ENCODE data around the gene EBF3. TPM values are rescaled to one million over a fixed set of nuclear protein-coding genes. Genes with fewer than 3 reads are reported as not detected.
A peak's percentile ranks its signal among the peaks of the same experiment; 100 is the strongest.

Gene EBF3
- total and polyA plus RNA-seq, 11 donors: 3.6 to 8.8 (median 5.4) TPM

DNA sequence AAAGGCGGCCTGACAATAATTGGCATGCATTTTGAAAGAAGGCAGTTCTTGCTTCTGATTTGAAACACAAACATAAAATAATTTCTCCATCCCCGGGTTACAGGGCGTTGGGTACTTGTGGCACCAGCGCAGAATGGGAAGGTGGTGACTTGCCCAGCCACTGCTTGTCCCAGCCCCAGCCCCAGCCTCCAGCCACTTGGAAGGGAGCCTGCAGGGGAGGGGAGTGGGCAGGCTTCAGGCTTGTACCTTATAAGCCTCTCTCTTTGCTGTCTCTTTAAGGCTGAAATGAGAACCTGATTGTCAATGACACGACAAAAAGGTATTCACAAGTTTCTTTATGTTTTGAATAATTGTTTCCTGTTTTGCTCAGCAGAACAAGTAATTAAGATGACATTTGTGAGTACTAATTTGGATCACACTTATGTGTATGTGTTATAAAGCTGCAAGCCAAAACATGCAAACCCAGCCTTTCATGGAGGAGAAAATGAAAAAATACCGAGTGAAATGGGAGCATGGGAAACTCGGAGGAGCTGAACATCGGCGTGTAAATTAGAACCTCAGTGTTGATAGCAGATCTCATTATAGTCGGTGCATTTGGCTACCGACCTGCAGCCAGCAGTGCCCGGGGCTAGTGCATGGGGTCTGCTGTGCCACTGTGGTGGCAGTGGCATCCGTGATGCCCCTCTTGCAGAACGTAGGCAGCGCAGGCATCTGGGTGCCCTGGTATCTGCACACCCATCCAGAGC lies 129.9 kb downstream of the EBF3 start:
- Histone ChIP-seq H3K9me3 (no peaks in the 10 kb centered on the region), H3K4me3 (no peak overlapping the region), H3K36me3 (peaks cover 0 to 41% (median 17%) of the 10 kb centered on the region in 9 donors), H3K27me3 (no peaks in the 10 kb centered on the region), H3K27ac (no peak overlapping the region), H3K4me1 (no peaks in the 10 kb centered on the region)
- no peak for DNase-seq
- intact Hi-C loops (cut with DNase I): loop anchor here in 1 of 10 donors (5.0 kb wide), 1 partner anchor 487 kb away; no protein-coding TSS in a partner anchor
- peak in 1 of 4 donors; percentile 21 for ATAC-seq
- TF ChIP-seq, protein P1, sequence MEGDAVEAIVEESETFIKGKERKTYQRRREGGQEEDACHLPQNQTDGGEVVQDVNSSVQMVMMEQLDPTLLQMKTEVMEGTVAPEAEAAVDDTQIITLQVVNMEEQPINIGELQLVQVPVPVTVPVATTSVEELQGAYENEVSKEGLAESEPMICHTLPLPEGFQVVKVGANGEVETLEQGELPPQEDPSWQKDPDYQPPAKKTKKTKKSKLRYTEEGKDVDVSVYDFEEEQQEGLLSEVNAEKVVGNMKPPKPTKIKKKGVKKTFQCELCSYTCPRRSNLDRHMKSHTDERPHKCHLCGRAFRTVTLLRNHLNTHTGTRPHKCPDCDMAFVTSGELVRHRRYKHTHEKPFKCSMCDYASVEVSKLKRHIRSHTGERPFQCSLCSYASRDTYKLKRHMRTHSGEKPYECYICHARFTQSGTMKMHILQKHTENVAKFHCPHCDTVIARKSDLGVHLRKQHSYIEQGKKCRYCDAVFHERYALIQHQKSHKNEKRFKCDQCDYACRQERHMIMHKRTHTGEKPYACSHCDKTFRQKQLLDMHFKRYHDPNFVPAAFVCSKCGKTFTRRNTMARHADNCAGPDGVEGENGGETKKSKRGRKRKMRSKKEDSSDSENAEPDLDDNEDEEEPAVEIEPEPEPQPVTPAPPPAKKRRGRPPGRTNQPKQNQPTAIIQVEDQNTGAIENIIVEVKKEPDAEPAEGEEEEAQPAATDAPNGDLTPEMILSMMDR (IDR thresholded peaks at IDR 0.05): no peak
- TF ChIP-seq POLR2A (IDR thresholded peaks at IDR 0.05): no peak
- WGBS, 4 donors: 77 to 79% (median 78%) methylated on average over 14 to 15 of the region's 15 CpGs

DNA sequence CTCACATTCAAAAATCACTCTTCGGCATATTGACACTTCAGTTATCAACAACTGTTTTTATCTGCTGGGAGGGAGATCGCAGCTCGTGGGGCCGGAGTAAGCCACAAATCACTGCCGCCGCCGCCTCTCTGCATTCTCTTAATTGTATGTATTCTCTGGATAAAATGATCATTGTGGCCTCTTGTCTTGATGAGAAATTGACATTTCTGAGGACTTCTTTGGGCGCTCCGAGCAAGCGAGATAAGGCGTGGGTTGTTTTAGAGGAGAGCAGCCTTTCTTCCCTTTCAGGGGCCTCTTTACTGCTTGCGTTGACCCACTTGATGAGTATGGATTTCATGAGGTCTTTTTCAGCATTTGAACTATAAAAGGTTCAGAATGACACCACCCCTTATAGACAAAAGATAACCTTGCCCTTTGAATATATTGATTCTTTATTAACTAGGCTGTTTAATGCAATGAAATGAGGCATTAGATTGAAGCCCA lies 130.6 kb downstream of the EBF3 start:
- 68 to 89% (median 77%) methylated on average over 12 of the region's 12 CpGs for WGBS, 4 donors
- no peak for TF ChIP-seq POLR2A (IDR thresholded peaks at IDR 0.05)
- Histone ChIP-seq H3K27me3 (no peaks in the 10 kb centered on the region), H3K9me3 (no peaks in the 10 kb centered on the region), H3K27ac (no peak overlapping the region), H3K4me1 (no peaks in the 10 kb centered on the region), H3K4me3 (no peak overlapping the region), H3K36me3 (peaks cover 0 to 34% (median 11%) of the 10 kb centered on the region in 9 donors)
- DNase-seq (no peak), ATAC-seq (no peak)
- intact Hi-C loops (cut with DNase I): loop anchor here in 1 of 10 donors (5.0 kb wide), 1 partner anchor 486 kb away; no protein-coding TSS in a partner anchor

DNA sequence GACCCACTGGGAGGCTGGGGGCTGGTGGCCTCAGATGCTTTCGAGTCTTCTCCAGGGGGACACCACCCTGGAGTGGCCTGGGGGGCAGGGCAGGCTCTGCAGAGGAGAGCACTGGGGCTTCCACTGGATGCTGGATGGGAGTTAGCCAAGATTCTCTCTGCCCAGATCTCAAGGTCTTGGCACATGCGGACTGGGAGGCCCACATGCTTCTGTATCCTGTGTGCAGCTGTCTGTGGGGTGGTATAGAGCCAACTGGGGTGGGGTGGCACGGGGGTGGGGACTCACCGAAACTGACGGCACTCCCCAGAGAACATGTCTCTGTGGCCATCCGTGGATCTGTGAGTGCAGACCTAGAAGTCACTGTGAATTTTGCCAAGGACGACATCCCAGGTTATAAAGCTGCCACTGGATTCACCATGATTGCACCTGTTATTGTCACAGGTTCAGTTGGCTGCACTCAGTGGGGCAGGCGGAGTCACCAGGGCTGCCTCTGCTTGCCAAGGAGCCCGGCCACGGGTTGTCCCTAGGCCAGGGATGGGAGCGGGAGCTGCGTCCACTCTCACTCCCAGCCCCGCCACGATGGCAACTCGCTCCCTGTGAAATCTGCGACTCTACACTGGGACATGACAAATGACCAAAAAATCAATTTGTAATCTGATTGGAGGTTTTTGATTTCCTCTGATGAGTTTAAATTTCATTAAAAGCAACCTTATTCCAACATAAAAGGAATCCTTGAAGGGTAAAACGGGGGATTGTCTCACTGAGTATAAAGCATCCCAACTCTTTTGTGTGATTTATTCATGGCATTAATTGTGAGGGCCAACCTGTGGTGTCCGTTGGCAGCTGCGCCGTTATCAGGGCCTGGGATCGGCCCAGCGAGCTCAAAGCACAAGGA lies 131.3 kb downstream of the EBF3 start:
- no peak overlapping the region for H3K27ac ChIP-seq
- H3K4me1 ChIP-seq: no peaks in the 10 kb centered on the region
- ATAC-seq (no peak), DNase-seq (no peak)
- no peaks in the 10 kb centered on the region for H3K27me3 ChIP-seq
- H3K9me3 ChIP-seq: no peaks in the 10 kb centered on the region
- TF ChIP-seq POLR2A (IDR thresholded peaks at IDR 0.05): no peak
- TF ChIP-seq, protein P1 (IDR thresholded peaks at IDR 0.05): no peak
- H3K4me3 ChIP-seq: no peak overlapping the region
- intact Hi-C loops (cut with DNase I): loop anchor here in 1 of 10 donors (5.0 kb wide), 1 partner anchor 486 kb away; no protein-coding TSS in a partner anchor
- WGBS, 4 donors: 80 to 91% (median 87%) methylated on average over 15 to 22 of the region's 22 CpGs
- H3K36me3 ChIP-seq: peaks cover 0 to 27% (median 4%) of the 10 kb centered on the region in 9 donors

DNA sequence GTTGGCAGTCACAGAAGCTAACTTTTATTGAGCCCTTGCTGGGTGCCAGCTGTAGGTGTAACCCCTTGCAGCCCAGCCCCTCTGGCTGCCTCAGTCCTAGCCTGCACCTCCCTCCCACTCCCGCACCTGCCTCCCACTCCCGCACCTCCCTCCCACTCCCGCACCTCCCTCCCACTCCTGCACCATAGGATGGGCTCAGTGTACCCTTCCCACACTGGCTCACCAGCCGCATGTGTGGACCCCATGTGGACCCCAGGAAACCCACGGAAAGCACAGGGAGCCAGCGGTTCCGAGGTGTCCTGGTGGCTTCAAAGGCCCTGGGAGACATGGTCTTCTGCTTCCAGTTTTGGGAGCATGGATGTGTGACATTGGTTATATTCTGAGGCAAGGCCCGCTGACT lies 132.9 kb downstream of the EBF3 start:
- WGBS, 4 donors: 94 to 98% (median 96%) methylated on average over 8 of the region's 8 CpGs
- Histone ChIP-seq H3K4me3 (no peak overlapping the region), H3K27ac (no peak overlapping the region), H3K9me3 (no peaks in the 10 kb centered on the region), H3K36me3 (peaks cover 0 to 11% (median 0%) of the 10 kb centered on the region in 9 donors), H3K4me1 (no peaks in the 10 kb centered on the region), H3K27me3 (no peaks in the 10 kb centered on the region)
- TF ChIP-seq POLR2A (IDR thresholded peaks at IDR 0.05): no peak
- TF ChIP-seq, protein P1 (IDR thresholded peaks at IDR 0.05): no peak
- no peak for ATAC-seq
- intact Hi-C loops (cut with DNase I): loop anchor here in 1 of 10 donors (5.0 kb wide), 1 partner anchor 484 kb away; no protein-coding TSS in a partner anchor
- DNase-seq: no peak
